Body of pancreas (tissue), 4 donors: Measurements from ENCODE around the gene PLTP.

Source experiments
- CTCF ChIP-seq, 7 experiments: fragments of 450-650 bp in 4 of 7; fragments of 200-600 bp in 3 of 7; sonication (generic) in 3 of 7; IDR thresholded peaks; one replicate each; pipeline ENCODE4 v1.5.1; 2016 to 2019; ENCODE audit warnings: antibody characterized with exemption in 7 of 7
- POLR2A ChIP-seq, 3 donors: fragments of 450-650 bp; IDR thresholded peaks; one replicate each; pipeline ENCODE4 v1.6.1; 2016; ENCODE audit warnings: antibody characterized with exemption in 3 of 3, mild to moderate bottlenecking in 2 of 3

- TF ChIP-seq CTCF (IDR thresholded peaks at IDR 0.05), result no peak
- TF ChIP-seq POLR2A (IDR thresholded peaks at IDR 0.05), result no peak
Measured at GRCh38 chr20:45959126-45959525, 47.2 kb upstream of the PLTP start.
